Measurements from ENCODE around the gene JAZF1. TPM values are rescaled to one million over a fixed set of nuclear protein-coding genes. Genes with fewer than 3 reads are reported as not detected.

Gene JAZF1
- total RNA-seq, 1 experiment from 2014 or later = 3.4 TPM

DNA sequence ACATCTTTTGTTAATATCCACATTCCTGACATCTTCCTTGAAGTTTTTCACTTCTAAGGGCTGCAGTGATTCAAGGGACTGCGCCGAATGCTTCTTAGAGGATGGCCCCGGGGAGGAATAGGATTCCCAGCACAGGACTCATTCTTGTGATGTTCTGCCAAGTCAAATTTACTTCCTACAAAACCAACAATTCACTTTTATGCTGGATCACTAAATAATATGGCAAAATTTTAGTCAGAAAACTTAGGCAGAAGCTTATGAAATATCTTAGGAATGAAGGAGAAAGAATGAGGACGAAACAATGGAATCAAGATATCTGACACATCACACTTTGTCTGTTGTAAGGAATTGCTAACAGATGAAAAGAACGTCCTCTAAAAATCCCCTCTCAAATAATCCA is 151.5 kb downstream of the JAZF1 start:
- ChIA-PET POLR2A (no interaction called here), CTCF (no interaction called here), RAD21 (ENCODE audit: low non-redundant PET in 1 of 2, low total read pairs in 2 of 2, uncharacterized antibody in 2 of 2, unreplicated experiment in 2 of 2) (no interaction called here)
- peaks cover 1 to 9% of the 10 kb centered on the region in 2 experiments; a peak in 1 of 4 replicates for H3K4me1 ChIP-seq (ENCODE audit: control insufficient read depth in 1 of 2, insufficient read depth in 2 of 2, low read length in 2 of 2)
- H3K27me3 ChIP-seq (ENCODE audit: insufficient read depth, low read length) = no peaks in the 10 kb centered on the region
- no peaks in the 10 kb centered on the region for H3K9me2 ChIP-seq (ENCODE audit: insufficient read depth)
- no peak overlapping the region for H3K4me2 ChIP-seq (ENCODE audit: low read length)
- intact Hi-C loops (cut with micrococcal nuclease) = loop anchor here (10.0 kb wide), 1 partner anchor 454 kb away; no protein-coding TSS in a partner anchor
- ATAC-seq = no peak
- no peak overlapping the region for H3K27ac ChIP-seq (ENCODE audit: low read depth, low read length)
- H3K9me3 ChIP-seq (ENCODE audit: control insufficient read depth in 1 of 2, insufficient read depth in 1 of 2, low read depth in 1 of 2, low read length in 2 of 2) = no peaks in the 10 kb centered on the region
- no peak overlapping the region for H3K4me3 ChIP-seq (replicated peaks in 1 of 2; ENCODE audit: low read depth in 1 of 2, low read length in 2 of 2)
- no peaks in the 10 kb centered on the region for H3K79me2 ChIP-seq (ENCODE audit: insufficient read depth, low read length)
- no peak overlapping the region for H3K9ac ChIP-seq (ENCODE audit: low read length)
- no peak for DNase-seq (ENCODE audit: low read depth, low spot score)
- no peaks in the 10 kb centered on the region for H4K20me1 ChIP-seq (ENCODE audit: insufficient read depth)
- BruUV-seq (replicated peaks) = no TSS peak
- TF ChIP-seq ZBTB33 (IDR thresholded peaks at IDR 0.05; ENCODE audit: extremely low read depth, insufficient replicate concordance, low read length) (no peak), EZH2 (IDR thresholded peaks at IDR 0.05) (no peak), YY1 (IDR thresholded peaks at IDR 0.05; ENCODE audit: extremely low read depth, insufficient replicate concordance, low read depth, low read length) (no peak), SIN3A (IDR thresholded peaks at IDR 0.05; ENCODE audit: low read depth) (no peak), POLR2AphosphoS5 (IDR thresholded peaks at IDR 0.05; ENCODE audit: low read depth, low read length) (no peak), SP1 (IDR thresholded peaks at IDR 0.05; ENCODE audit: low read depth) (no peak), MAX (IDR thresholded peaks at IDR 0.05) (no peak), ZNF274 (IDR thresholded peaks at IDR 0.05; ENCODE audit: low read depth, low read length) (no peak), POLR2A (IDR thresholded peaks at IDR 0.05; ENCODE audit: borderline replicate concordance, extremely low read depth, insufficient read depth, insufficient read length) (no peak), EZH2phosphoT487 (IDR thresholded peaks at IDR 0.05; ENCODE audit: borderline replicate concordance) (no peak)
- TF ChIP-seq, protein P1, sequence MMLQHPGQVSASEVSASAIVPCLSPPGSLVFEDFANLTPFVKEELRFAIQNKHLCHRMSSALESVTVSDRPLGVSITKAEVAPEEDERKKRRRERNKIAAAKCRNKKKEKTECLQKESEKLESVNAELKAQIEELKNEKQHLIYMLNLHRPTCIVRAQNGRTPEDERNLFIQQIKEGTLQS (IDR thresholded peaks at IDR 0.05) = no peak
- no peak overlapping the region for H2AFZ ChIP-seq (ENCODE audit: low read depth, low read length, poor library complexity, severe bottlenecking)
- no peaks in the 10 kb centered on the region for H3K36me3 ChIP-seq (ENCODE audit: control insufficient read depth in 1 of 2, insufficient read depth in 2 of 2, low read length in 2 of 2)
